Uterus (tissue), 4 donors: ENCODE measurements around the gene ZFYVE28. TPM values are rescaled to one million over a fixed set of nuclear protein-coding genes. Genes with fewer than 3 reads are reported as not detected.

Experiments
- DNase-seq, 2 donors: peaks; one replicate each; pipeline ENCODE4 v3.0.0-alpha.2; 2019 to 2020
- H3K27ac ChIP-seq, 2 donors: fragments of 200-600 bp; sonication (generic); 1 replicate in 1 of 2; 2 replicates in 1 of 2; pipeline ENCODE4 v1.5.1; 2016 to 2018
- H3K27me3 ChIP-seq, 2 donors: fragments of 200-600 bp; sonication (generic); one replicate each; pipeline ENCODE4 v1.5.1; 2018 to 2019; ENCODE audit warnings: control low read depth in 1 of 2
- H3K36me3 ChIP-seq, 2 donors: fragments of 200-600 bp; sonication (generic); one replicate each; pipeline ENCODE4 v1.5.1; 2019; ENCODE audit warnings: control low read depth in 1 of 2
- H3K4me1 ChIP-seq, 2 donors: fragments of 200-600 bp; sonication (generic); one replicate each; pipeline ENCODE4 v1.5.1; 2018 to 2019; ENCODE audit warnings: control low read depth in 1 of 2
- H3K4me3 ChIP-seq, 2 donors: fragments of 200-600 bp; sonication (generic); 1 replicate in 1 of 2; 2 replicates in 1 of 2; pipeline ENCODE4 v1.5.1; 2018 to 2019; ENCODE audit warnings: mild to moderate bottlenecking in 1 of 2
- H3K9me3 ChIP-seq, 2 donors: fragments of 200-600 bp; sonication (generic); one replicate each; pipeline ENCODE4 v1.5.1; 2019; ENCODE audit warnings: control low read depth in 1 of 2
- POLR2A ChIP-seq, 2 donors: fragments of 450-650 bp; IDR thresholded peaks; one replicate each; pipeline ENCODE4 v1.6.1; 2016; ENCODE audit warnings: antibody characterized with exemption in 2 of 2, mild to moderate bottlenecking in 1 of 2, moderate library complexity in 1 of 2
- intact Hi-C: fragments of 100-400 bp; cut with DNase I; formaldehyde crosslinking; loops from one replicate; pipeline ENCODE4 v1.15.1; 2023; ENCODE audit warnings: low total_unique reads
- total RNA-seq, 4 donors: library from RNA; depleted of rRNA in 3 of 4; stranded (reverse); fragments of >200 nt in 3 of 4; gene quantifications; one replicate each; pipeline versions ENCODE4 v1.1.0 to v1.2.4, GENCODE V29; 2014 to 2023
- TF ChIP-seq, protein P1 (sequence below), 4 experiments: fragments of 200-600 bp in 2 of 4; fragments of 450-650 bp in 2 of 4; sonication (generic) in 2 of 4; IDR thresholded peaks; one replicate each; pipeline ENCODE4 v1.5.1; 2016 to 2019; ENCODE audit warnings: antibody characterized with exemption in 4 of 4, mild to moderate bottlenecking in 2 of 4, moderate library complexity in 1 of 4
- donor health status: DM: yes; HTN: yes; CAD: no.

Gene ZFYVE28
- total RNA-seq, 4 donors from 2014 or later: 5.4 to 16.7 (median 13.4) TPM

DNA sequence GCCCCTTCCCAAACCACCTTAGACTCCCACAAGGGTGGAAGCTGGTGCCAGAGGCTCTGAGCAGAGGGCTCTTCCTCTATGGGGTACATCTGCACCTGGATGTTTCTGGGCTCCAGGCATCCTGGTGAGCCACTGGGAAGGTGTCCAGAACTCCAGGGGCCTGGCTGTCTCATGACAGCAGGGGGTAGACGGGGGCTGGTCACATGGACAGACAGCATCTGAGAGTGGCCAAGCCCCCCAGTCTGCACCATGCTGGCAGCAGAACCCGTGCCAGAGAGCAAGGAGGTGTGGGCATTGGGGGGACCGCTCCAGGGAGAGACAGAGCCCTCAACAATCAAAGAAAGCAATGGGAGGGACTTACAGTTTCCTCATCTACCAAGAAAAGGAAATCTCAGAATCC is 39.5 kb downstream of the ZFYVE28 start:
- Histone ChIP-seq H3K4me1 (no peaks in the 10 kb centered on the region), H3K27ac (no peak overlapping the region), H3K4me3 (no peak overlapping the region), H3K36me3 (no peaks in the 10 kb centered on the region), H3K27me3 (no peaks in the 10 kb centered on the region), H3K9me3 (no peaks in the 10 kb centered on the region)
- DNase-seq: no peak
- intact Hi-C loops: no loop called here
- no peak for TF ChIP-seq POLR2A (IDR thresholded peaks at IDR 0.05)
- TF ChIP-seq, protein P1, sequence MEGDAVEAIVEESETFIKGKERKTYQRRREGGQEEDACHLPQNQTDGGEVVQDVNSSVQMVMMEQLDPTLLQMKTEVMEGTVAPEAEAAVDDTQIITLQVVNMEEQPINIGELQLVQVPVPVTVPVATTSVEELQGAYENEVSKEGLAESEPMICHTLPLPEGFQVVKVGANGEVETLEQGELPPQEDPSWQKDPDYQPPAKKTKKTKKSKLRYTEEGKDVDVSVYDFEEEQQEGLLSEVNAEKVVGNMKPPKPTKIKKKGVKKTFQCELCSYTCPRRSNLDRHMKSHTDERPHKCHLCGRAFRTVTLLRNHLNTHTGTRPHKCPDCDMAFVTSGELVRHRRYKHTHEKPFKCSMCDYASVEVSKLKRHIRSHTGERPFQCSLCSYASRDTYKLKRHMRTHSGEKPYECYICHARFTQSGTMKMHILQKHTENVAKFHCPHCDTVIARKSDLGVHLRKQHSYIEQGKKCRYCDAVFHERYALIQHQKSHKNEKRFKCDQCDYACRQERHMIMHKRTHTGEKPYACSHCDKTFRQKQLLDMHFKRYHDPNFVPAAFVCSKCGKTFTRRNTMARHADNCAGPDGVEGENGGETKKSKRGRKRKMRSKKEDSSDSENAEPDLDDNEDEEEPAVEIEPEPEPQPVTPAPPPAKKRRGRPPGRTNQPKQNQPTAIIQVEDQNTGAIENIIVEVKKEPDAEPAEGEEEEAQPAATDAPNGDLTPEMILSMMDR (IDR thresholded peaks at IDR 0.05): no peak

DNA sequence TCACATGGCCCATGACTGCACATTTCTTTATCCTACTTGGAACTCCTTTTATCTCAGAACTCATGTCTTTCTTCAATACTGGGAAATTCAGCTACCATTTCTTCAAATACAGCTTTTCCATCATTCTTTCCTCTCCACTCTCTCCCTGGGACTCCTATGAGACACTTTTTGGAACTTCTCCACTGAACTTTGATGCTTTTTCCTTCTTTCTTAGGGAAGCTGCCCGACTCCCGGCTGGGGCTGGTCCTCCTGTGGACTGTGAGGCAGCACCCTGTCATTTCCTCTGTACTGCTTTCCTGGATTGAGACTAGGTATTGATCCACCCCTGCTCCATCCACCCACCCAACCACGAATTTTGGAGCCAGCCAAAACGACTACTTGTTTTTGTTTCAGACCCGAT is 40.0 kb downstream of the ZFYVE28 start:
- no peaks in the 10 kb centered on the region for H3K36me3 ChIP-seq
- no peaks in the 10 kb centered on the region for H3K27me3 ChIP-seq
- TF ChIP-seq, protein P1 (IDR thresholded peaks at IDR 0.05): no peak
- TF ChIP-seq POLR2A (IDR thresholded peaks at IDR 0.05): no peak
- no peak overlapping the region for H3K27ac ChIP-seq
- intact Hi-C loops: no loop called here
- H3K4me3 ChIP-seq: no peak overlapping the region
- DNase-seq: no peak
- H3K4me1 ChIP-seq: no peaks in the 10 kb centered on the region
- no peaks in the 10 kb centered on the region for H3K9me3 ChIP-seq

DNA sequence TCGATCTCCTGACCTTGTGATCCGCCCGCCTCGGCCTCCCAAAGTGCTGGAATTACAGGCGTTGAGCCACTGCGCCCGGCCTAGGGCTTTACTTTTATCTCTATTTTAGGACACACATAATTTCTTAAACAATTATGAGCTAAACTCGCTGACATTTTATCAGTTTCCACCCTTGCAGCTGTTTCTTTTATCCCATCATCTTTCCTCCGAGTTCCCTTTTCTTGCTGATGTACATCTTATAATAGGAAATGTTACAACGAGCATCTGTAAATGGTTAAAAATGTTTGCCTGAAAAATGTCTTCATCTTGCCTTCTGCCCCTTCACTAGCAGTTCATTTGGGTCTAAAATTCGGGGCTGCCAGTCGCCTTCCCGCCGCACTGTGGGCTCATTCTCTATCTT is 41.2 kb downstream of the ZFYVE28 start:
- TF ChIP-seq POLR2A (IDR thresholded peaks at IDR 0.05): no peak
- TF ChIP-seq, protein P1 (IDR thresholded peaks at IDR 0.05): no peak
- H3K4me3 ChIP-seq: no peak overlapping the region
- DNase-seq: no peak
- no peaks in the 10 kb centered on the region for H3K4me1 ChIP-seq
- no peaks in the 10 kb centered on the region for H3K27me3 ChIP-seq
- H3K9me3 ChIP-seq: no peaks in the 10 kb centered on the region
- intact Hi-C loops: no loop called here
- no peaks in the 10 kb centered on the region for H3K36me3 ChIP-seq
- no peak overlapping the region for H3K27ac ChIP-seq

DNA sequence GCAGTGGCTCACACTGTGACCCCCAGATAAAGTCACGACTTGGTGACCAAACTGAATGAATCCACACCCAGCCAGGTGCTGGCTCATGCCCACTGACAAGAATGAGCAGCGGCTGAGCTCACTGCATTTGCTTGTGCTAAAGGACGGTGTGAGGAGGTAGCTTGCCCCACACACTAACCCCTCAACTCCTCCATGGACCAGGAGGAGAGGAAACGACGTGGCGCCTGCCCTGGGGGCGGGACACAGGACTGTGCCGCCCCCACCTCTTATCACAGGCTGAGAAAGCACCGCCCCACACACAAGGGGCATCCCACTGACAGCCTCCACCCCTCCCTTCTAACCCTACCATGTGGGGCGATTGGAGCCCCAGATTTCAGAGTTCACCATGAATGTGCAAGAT is 43.0 kb downstream of the ZFYVE28 start:
- H3K27ac ChIP-seq: no peak overlapping the region
- no peak for TF ChIP-seq POLR2A (IDR thresholded peaks at IDR 0.05)
- TF ChIP-seq, protein P1 (IDR thresholded peaks at IDR 0.05): no peak
- no peaks in the 10 kb centered on the region for H3K4me1 ChIP-seq
- intact Hi-C loops: no loop called here
- H3K9me3 ChIP-seq: no peaks in the 10 kb centered on the region
- H3K36me3 ChIP-seq: no peaks in the 10 kb centered on the region
- H3K4me3 ChIP-seq: no peak overlapping the region
- no peak for DNase-seq
- no peaks in the 10 kb centered on the region for H3K27me3 ChIP-seq

DNA sequence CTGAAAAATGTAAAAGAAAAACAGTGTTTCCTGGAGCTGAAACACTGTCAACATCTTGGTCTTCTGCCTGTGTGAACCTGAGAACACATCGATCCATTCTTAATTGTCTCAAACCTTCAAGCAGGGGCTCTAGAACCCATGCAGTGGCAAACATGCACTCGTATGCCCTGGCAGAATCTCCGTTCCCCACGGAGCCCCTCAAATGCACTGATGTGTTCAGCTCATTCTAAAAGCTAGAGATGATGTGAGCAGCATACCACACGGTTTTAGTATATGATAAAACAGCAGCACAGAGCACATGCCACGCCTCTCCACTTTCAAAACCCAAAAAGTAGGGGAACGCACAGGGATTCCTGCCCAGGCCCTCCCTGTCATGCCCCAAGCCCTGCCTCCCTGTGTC is 44.9 kb downstream of the ZFYVE28 start:
- H3K27me3 ChIP-seq: no peaks in the 10 kb centered on the region
- no peaks in the 10 kb centered on the region for H3K36me3 ChIP-seq
- no peaks in the 10 kb centered on the region for H3K9me3 ChIP-seq
- no peak for DNase-seq
- intact Hi-C loops: no loop called here
- no peak for TF ChIP-seq POLR2A (IDR thresholded peaks at IDR 0.05)
- TF ChIP-seq, protein P1 (IDR thresholded peaks at IDR 0.05): no peak
- no peak overlapping the region for H3K27ac ChIP-seq
- H3K4me1 ChIP-seq: no peaks in the 10 kb centered on the region
- no peak overlapping the region for H3K4me3 ChIP-seq
